H9 (cell line): ENCODE data around the gene NELFCD. TPM values are rescaled to one million over a fixed set of nuclear protein-coding genes. Genes with fewer than 3 reads are reported as not detected.

Experiments
- DNase-seq: peaks from one replicate; pipeline ENCODE4 v3.0.0-alpha.2; 2017
- H2AFZ ChIP-seq: one replicate; pipeline ENCODE4 v1.6.1; 2013; ENCODE audit warnings: mild to moderate bottlenecking, low read length, control low read depth, moderate library complexity
- H2AK5ac ChIP-seq: 2 replicates; pipeline ENCODE4 v1.6.1; 2013; ENCODE audit warnings: low read length, control low read depth, mixed read lengths; ENCODE audit not compliant: insufficient read length
- H2BK120ac ChIP-seq: one replicate; pipeline ENCODE4 v1.6.1; 2013; ENCODE audit warnings: low read depth, mild to moderate bottlenecking, low read length, control low read depth, inconsistent platforms; ENCODE audit not compliant: poor library complexity, severe bottlenecking
- H2BK12ac ChIP-seq: 2 replicates; pipeline ENCODE4 v1.6.1; 2013; ENCODE audit warnings: low read length, control low read depth, mixed read lengths, low read depth; ENCODE audit not compliant: insufficient read length
- H2BK15ac ChIP-seq: 2 replicates; pipeline ENCODE4 v1.6.1; 2013; ENCODE audit warnings: low read depth, low read length, control low read depth
- H2BK20ac ChIP-seq: one replicate; pipeline ENCODE4 v1.6.1; 2013; ENCODE audit warnings: low read depth, mild to moderate bottlenecking, low read length, control low read depth, inconsistent platforms; ENCODE audit not compliant: poor library complexity, severe bottlenecking
- H2BK5ac ChIP-seq: 2 replicates; pipeline ENCODE4 v1.6.1; 2013; ENCODE audit warnings: low read length, control low read depth, mixed read lengths; ENCODE audit not compliant: insufficient read length
- H3K14ac ChIP-seq: 2 replicates; pipeline ENCODE4 v1.6.1; 2013; ENCODE audit warnings: low read length, control low read depth; ENCODE audit not compliant: insufficient read depth
- H3K18ac ChIP-seq: 2 replicates; pipeline ENCODE4 v1.6.1; 2013; ENCODE audit warnings: low read depth, mild to moderate bottlenecking, mixed read lengths, low read length, control low read depth; ENCODE audit not compliant: insufficient read length
- H3K23ac ChIP-seq: 2 replicates; pipeline ENCODE4 v1.6.1; 2013; ENCODE audit warnings: low read length, control low read depth, mixed read lengths, low read depth; ENCODE audit not compliant: insufficient read length
- H3K23me2 ChIP-seq: 2 replicates; pipeline ENCODE4 v1.6.1; 2013; ENCODE audit warnings: low read depth, mild to moderate bottlenecking, mixed read lengths, low read length, control low read depth; ENCODE audit not compliant: insufficient read length, poor library complexity, severe bottlenecking
- H3K27ac ChIP-seq: 2 replicates; pipeline ENCODE4 v1.5.1; 2013; ENCODE audit warnings: low read length, control low read depth, mixed read lengths, low read depth; ENCODE audit not compliant: insufficient read length
- H3K27me3 ChIP-seq: 2 replicates; pipeline ENCODE4 v1.6.1; 2013; ENCODE audit warnings: low read length, control low read depth, inconsistent platforms; ENCODE audit not compliant: insufficient read depth
- H3K4ac ChIP-seq: 2 replicates; pipeline ENCODE4 v1.6.1; 2013; ENCODE audit warnings: low read depth, mild to moderate bottlenecking, control low read depth, inconsistent platforms, low read length, moderate library complexity
- H3K4me1 ChIP-seq: 2 replicates; pipeline ENCODE4 v1.6.1; 2013; ENCODE audit warnings: low read length, control low read depth, inconsistent platforms; ENCODE audit not compliant: insufficient read depth
- H3K4me2 ChIP-seq: 2 replicates; pipeline ENCODE4 v1.6.1; 2013; ENCODE audit warnings: low read length, control low read depth, mixed read lengths; ENCODE audit not compliant: insufficient read length, insufficient read depth
- H3K56ac ChIP-seq: 2 replicates; pipeline ENCODE4 v1.6.1; 2013; ENCODE audit warnings: low read depth, mild to moderate bottlenecking, mixed read lengths, low read length, control low read depth; ENCODE audit not compliant: insufficient read length
- H3K79me1 ChIP-seq: 2 replicates; pipeline ENCODE4 v1.6.1; 2013; ENCODE audit warnings: low read depth, mild to moderate bottlenecking, moderate library complexity, low read length, control low read depth, inconsistent platforms; ENCODE audit not compliant: insufficient read depth, poor library complexity, severe bottlenecking
- H3K79me2 ChIP-seq: 2 replicates; pipeline ENCODE4 v1.6.1; 2013; ENCODE audit warnings: low read length, control low read depth, inconsistent platforms; ENCODE audit not compliant: insufficient read depth
- H3K9ac ChIP-seq: 2 replicates; pipeline ENCODE4 v1.6.1; 2013; ENCODE audit warnings: low read length, control low read depth, mixed read lengths; ENCODE audit not compliant: insufficient read length; ENCODE audit errors: extremely low read depth
- H3K9me3 ChIP-seq: one replicate; pipeline ENCODE4 v1.6.1; 2013; ENCODE audit warnings: low read depth, low read length, inconsistent platforms; ENCODE audit not compliant: control insufficient read depth
- H3T11ph ChIP-seq: one replicate; pipeline ENCODE4 v1.6.1; 2013; ENCODE audit warnings: mild to moderate bottlenecking, low read length, control low read depth, inconsistent platforms
- H4K20me1 ChIP-seq: one replicate; pipeline ENCODE4 v1.6.1; 2013; ENCODE audit not compliant: control insufficient read depth, insufficient read length, insufficient read depth
- H4K5ac ChIP-seq: 2 replicates; pipeline ENCODE4 v1.6.1; 2013; ENCODE audit warnings: low read depth, mild to moderate bottlenecking, mixed read lengths, low read length, control low read depth; ENCODE audit not compliant: insufficient read length
- H4K8ac ChIP-seq: replicated peaks from 2 replicates; pipeline ENCODE4 v1.6.1; 2013; ENCODE audit warnings: low read length, control low read depth, mixed read lengths, low read depth; ENCODE audit not compliant: insufficient read length
- H4K91ac ChIP-seq: 2 replicates; pipeline ENCODE4 v1.6.1; 2013; ENCODE audit warnings: low read depth, mild to moderate bottlenecking, moderate library complexity, mixed read lengths, low read length, control low read depth; ENCODE audit not compliant: insufficient read length
- H3K27ac Mint-ChIP-seq, 3 experiments: 2 replicates in 2 of 3; 3 replicates in 1 of 3; pipeline ENCODE4 v1.8.0; 2020 to 2021; ENCODE audit warnings: mixed read lengths in 3 of 3, mild to moderate bottlenecking in 1 of 3, moderate library complexity in 1 of 3
- H3K27me3 Mint-ChIP-seq: 2 replicates; pipeline ENCODE4 v1.8.0; 2021; ENCODE audit warnings: low read depth, mild to moderate bottlenecking, moderate library complexity, mixed read lengths
- H3K36me3 Mint-ChIP-seq, 3 experiments: 2 replicates in 2 of 3; 3 replicates in 1 of 3; pipeline ENCODE4 v1.8.0; 2020 to 2021; ENCODE audit warnings: low read depth in 3 of 3, mixed read lengths in 3 of 3; ENCODE audit not compliant: insufficient read depth in 1 of 3
- H3K4me1 Mint-ChIP-seq, 2 experiments: 2 replicates each; pipeline ENCODE4 v1.8.0; 2020; ENCODE audit warnings: mixed read lengths in 2 of 2
- H3K4me3 Mint-ChIP-seq, 2 experiments: 2 replicates in 1 of 2; 3 replicates in 1 of 2; pipeline ENCODE4 v1.8.0; 2020 to 2021; ENCODE audit warnings: mild to moderate bottlenecking in 2 of 2, mixed read lengths in 2 of 2, moderate library complexity in 1 of 2
- H3K9me3 Mint-ChIP-seq, 2 experiments: 2 replicates in 1 of 2; 3 replicates in 1 of 2; pipeline ENCODE4 v1.8.0; 2020; ENCODE audit warnings: mild to moderate bottlenecking in 2 of 2, mixed read lengths in 2 of 2, moderate library complexity in 1 of 2
- CTCF ChIP-seq: fragments of 200-600 bp; sonication (generic); conservative IDR thresholded peaks from 3 replicates; pipeline ENCODE4 v1.8.0; 2021; ENCODE audit warnings: antibody characterized with exemption, mild to moderate bottlenecking
- WGBS: extraction: QIAGEN DNeasy Blood & Tissue Kit; methylation state at CpG from one replicate; pipeline ENCODE4 v1.1.7; 2013; ENCODE audit warnings: missing lambda C conversion rate, low lambda C conversion rate, mixed read lengths; ENCODE audit not compliant: insufficient read length; ENCODE audit errors: extremely low coverage; 5-methylcytosine and 5-hydroxymethylcytosine counted together
- total RNA-seq: library from RNA; stranded (reverse); gene quantifications from 2 replicates; pipeline ENCODE4 v1.2.1, GENCODE V29; 2021

The NELFCD gene
- total RNA-seq, 1 experiment from 2014 or later, result 57.8 TPM

- Histone ChIP-seq H3K14ac (no peak overlapping the region), H4K5ac (no peak overlapping the region), H2BK5ac (no peak overlapping the region), H4K8ac (no peak overlapping the region), H3K27ac (no peak overlapping the region), H3K27me3 (no peaks in the 10 kb centered on the region), H3K23ac (no peak overlapping the region), H3K79me2 (peaks cover 4% of the 10 kb centered on the region; the same call in 1 of the 2 replicates), H2AFZ (no peak overlapping the region), H3K9ac (no peak overlapping the region), H2BK15ac (no peak overlapping the region), H3K23me2 (peaks cover 8% of the 10 kb centered on the region), H4K20me1 (no peaks in the 10 kb centered on the region), H2AK5ac (no peak overlapping the region), H2BK120ac (no peak overlapping the region), H3K56ac (no peak overlapping the region), H3T11ph (no peak overlapping the region), H3K18ac (no peak overlapping the region), H2BK20ac (no peak overlapping the region), H4K91ac (no peak overlapping the region), H3K4ac (no peak overlapping the region), H2BK12ac (no peak overlapping the region), H3K4me1 (peaks cover 3% of the 10 kb centered on the region), H3K4me2 (no peak overlapping the region), H3K9me3 (no peaks in the 10 kb centered on the region), H3K79me1 (no peaks in the 10 kb centered on the region)
- no peak for TF ChIP-seq CTCF
- no CpG with 5 or more reads among the region's 2 CpGs for WGBS
- H3K9me3 Mint-ChIP-seq, result no peaks in the 10 kb centered on the region
- H3K27me3 Mint-ChIP-seq, result peaks cover 34% of the 10 kb centered on the region
- no peak overlapping the region for H3K27ac Mint-ChIP-seq
- no peak for DNase-seq
- peaks cover 30 to 44% of the 10 kb centered on the region in 2 experiments for H3K4me1 Mint-ChIP-seq
- no peak overlapping the region for H3K4me3 Mint-ChIP-seq
- H3K36me3 Mint-ChIP-seq, result peaks cover 32 to 68% (median 52%) of the 10 kb centered on the region in 3 experiments
Observed at GRCh38 chr20:59028812-59029211, 47.8 kb downstream of the NELFCD start.
